HEK293 (cell line): ENCODE data around the gene TSC2.
"Not testable (repeated sequence)": the region's sequence is repeated elsewhere in the genome, so short reads cannot be mapped to it uniquely, and the experiment has no call there.

Source experiments
- CTCF ChIA-PET: fragments of 350-600 bp; formaldehyde crosslinking; extraction: SDS; loops from one replicate; lab custom pipeline; 2021; ENCODE audit warnings: antibody characterized with exemption; lab: Yijun Ruan, JAX
- POLR2A ChIA-PET: fragments of 300-600 bp; formaldehyde crosslinking; extraction: SDS; loops from one replicate; lab custom pipeline; 2020; ENCODE audit warnings: antibody characterized with exemption, inconsistent platforms; lab: Yijun Ruan, JAX
- H3K27ac ChIP-seq: fragments of 200-500 bp; sonication (Bioruptor generic); 2 replicates; pipeline ENCODE4 v1.5.1; 2014; ENCODE audit warnings: low read depth, low read length, control low read depth, inconsistent platforms; ENCODE audit errors: extremely low read depth
- H3K36me3 ChIP-seq, 2 experiments: fragments of 200-500 bp in 1 of 2; sonication (Bioruptor generic) in 1 of 2; 1 replicate in 1 of 2; 2 replicates in 1 of 2; pipeline ENCODE4 v1.5.1; 2014 to 2017; ENCODE audit warnings: inconsistent platforms in 2 of 2, low read length in 2 of 2; ENCODE audit not compliant: control insufficient read depth in 2 of 2, insufficient read depth in 1 of 2
- H3K4me1 ChIP-seq: fragments of 200-500 bp; sonication (Bioruptor generic); 2 replicates; pipeline ENCODE4 v1.5.1; 2014; ENCODE audit warnings: mild to moderate bottlenecking, low read length, inconsistent platforms; ENCODE audit not compliant: control insufficient read depth, insufficient read depth
- H3K4me3 ChIP-seq: 2 replicates; pipeline ENCODE4 v1.5.1; 2011; ENCODE audit warnings: low read depth, mild to moderate bottlenecking, control low read depth, low read length, moderate library complexity
- H3K9me3 ChIP-seq: fragments of 200-500 bp; sonication (Bioruptor generic); 2 replicates; pipeline ENCODE4 v1.5.1; 2014; ENCODE audit warnings: low read depth, low read length, inconsistent platforms; ENCODE audit not compliant: control insufficient read depth, insufficient read depth
- GLI2 ChIP-seq: fragments of 450-650 bp; formaldehyde crosslinking; IDR thresholded peaks from 2 replicates; pipeline ENCODE4; 2017; ENCODE audit warnings: missing biosample characterization, missing genetic modification characterization, low read depth, borderline replicate concordance
- GLIS2 ChIP-seq: fragments of 450-650 bp; formaldehyde crosslinking; IDR thresholded peaks from 2 replicates; pipeline ENCODE4 v1.5.1; 2016; ENCODE audit warnings: missing biosample characterization, missing genetic modification characterization
- PRDM1 ChIP-seq: fragments of 450-650 bp; formaldehyde crosslinking; IDR thresholded peaks from 2 replicates; pipeline ENCODE4; 2016; ENCODE audit warnings: missing biosample characterization, missing genetic modification characterization
- ZEB2 ChIP-seq: fragments of 450-650 bp; formaldehyde crosslinking; IDR thresholded peaks from 2 replicates; pipeline ENCODE4 v1.5.1; 2016; ENCODE audit warnings: missing biosample characterization, missing genetic modification characterization
- ZNF132 ChIP-seq: fragments of 450-650 bp; formaldehyde crosslinking; IDR thresholded peaks from 2 replicates; pipeline ENCODE4 v1.5.1; 2017; ENCODE audit warnings: missing biosample characterization, missing genetic modification characterization, borderline replicate concordance
- ZNF140 ChIP-seq: fragments of 450-650 bp; formaldehyde crosslinking; IDR thresholded peaks from 2 replicates; pipeline ENCODE4 v1.5.1; 2016; ENCODE audit warnings: missing biosample characterization, missing genetic modification characterization
- ZNF785 ChIP-seq: fragments of 450-650 bp; formaldehyde crosslinking; IDR thresholded peaks from 2 replicates; pipeline ENCODE4 v1.5.1; 2016; ENCODE audit warnings: missing biosample characterization, missing genetic modification characterization
- TF ChIP-seq, protein P1 (sequence below): fragments of 450-650 bp; formaldehyde crosslinking; IDR thresholded peaks from 2 replicates; pipeline ENCODE4 v1.5.1; 2016; ENCODE audit warnings: missing biosample characterization, missing genetic modification characterization
- TF ChIP-seq, protein P2 (sequence below): fragments of 450-650 bp; formaldehyde crosslinking; IDR thresholded peaks from 2 replicates; pipeline ENCODE4 v1.5.1; 2016; ENCODE audit warnings: missing biosample characterization, missing genetic modification characterization
- TF ChIP-seq, protein P3 (sequence below): fragments of 450-650 bp; formaldehyde crosslinking; IDR thresholded peaks from 2 replicates; pipeline ENCODE4 v1.5.1; 2017; ENCODE audit warnings: missing biosample characterization, missing genetic modification characterization
- TF ChIP-seq, protein P4 (sequence below): fragments of 450-650 bp; formaldehyde crosslinking; IDR thresholded peaks from 2 replicates; pipeline ENCODE4 v1.5.1; 2016; ENCODE audit warnings: missing biosample characterization, missing genetic modification characterization
- TF ChIP-seq, protein P5 (sequence below): fragments of 450-650 bp; formaldehyde crosslinking; IDR thresholded peaks from 2 replicates; pipeline ENCODE4 v1.5.1; 2016; ENCODE audit warnings: missing biosample characterization, missing genetic modification characterization
- TF ChIP-seq, protein P6 (sequence below): fragments of 450-650 bp; formaldehyde crosslinking; IDR thresholded peaks from 2 replicates; pipeline ENCODE4 v1.5.1; 2016; ENCODE audit warnings: missing biosample characterization, missing genetic modification characterization

The TSC2 gene

DNA sequence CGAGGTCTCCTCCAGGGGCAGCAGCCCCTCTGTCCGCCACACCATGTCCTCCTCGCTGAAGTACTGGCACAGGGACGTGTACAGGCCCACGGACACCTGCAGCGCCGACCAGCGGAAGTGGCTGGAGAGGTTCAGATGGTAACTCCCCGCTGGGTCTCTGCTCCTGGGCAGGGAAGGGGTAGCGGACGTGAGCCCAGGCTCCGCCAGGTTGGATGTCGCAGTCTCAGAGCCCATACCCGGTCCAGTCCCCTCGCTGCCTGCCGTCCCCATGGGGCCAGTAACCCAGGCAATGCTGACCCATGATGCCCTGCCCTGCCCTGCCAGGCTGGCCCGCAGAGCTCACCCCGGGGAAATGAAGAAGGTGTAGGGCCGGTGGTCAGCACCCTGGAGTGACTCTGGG is 54.7 kb downstream of the TSC2 start:
- no peak overlapping the region for H3K27ac ChIP-seq
- ChIA-PET CTCF (no interaction called here), POLR2A (no interaction called here)
- no peaks in the 10 kb centered on the region for H3K4me1 ChIP-seq
- H3K9me3 ChIP-seq = no peaks in the 10 kb centered on the region
- H3K4me3 ChIP-seq = no peak overlapping the region
- TF ChIP-seq, protein P1, sequence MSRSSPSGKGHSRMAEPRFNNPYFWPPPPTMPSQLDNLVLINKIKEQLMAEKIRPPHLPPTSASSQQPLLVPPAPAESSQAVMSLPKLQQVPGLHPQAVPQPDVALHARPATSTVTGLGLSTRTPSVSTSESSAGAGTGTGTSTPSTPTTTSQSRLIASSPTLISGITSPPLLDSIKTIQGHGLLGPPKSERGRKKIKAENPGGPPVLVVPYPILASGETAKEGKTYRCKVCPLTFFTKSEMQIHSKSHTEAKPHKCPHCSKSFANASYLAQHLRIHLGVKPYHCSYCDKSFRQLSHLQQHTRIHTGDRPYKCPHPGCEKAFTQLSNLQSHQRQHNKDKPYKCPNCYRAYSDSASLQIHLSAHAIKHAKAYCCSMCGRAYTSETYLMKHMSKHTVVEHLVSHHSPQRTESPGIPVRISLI (tag by site-specific recombination) = no peak
- TF ChIP-seq ZNF140 (tag by site-specific recombination) (no peak), GLI2 (no peak), ZNF132 (tag by site-specific recombination) (no peak), PRDM1 (no peak), GLIS2 (tag by site-specific recombination) (no peak), ZNF785 (no peak), ZEB2 (tag by site-specific recombination) (no peak)
- TF ChIP-seq, protein P2, sequence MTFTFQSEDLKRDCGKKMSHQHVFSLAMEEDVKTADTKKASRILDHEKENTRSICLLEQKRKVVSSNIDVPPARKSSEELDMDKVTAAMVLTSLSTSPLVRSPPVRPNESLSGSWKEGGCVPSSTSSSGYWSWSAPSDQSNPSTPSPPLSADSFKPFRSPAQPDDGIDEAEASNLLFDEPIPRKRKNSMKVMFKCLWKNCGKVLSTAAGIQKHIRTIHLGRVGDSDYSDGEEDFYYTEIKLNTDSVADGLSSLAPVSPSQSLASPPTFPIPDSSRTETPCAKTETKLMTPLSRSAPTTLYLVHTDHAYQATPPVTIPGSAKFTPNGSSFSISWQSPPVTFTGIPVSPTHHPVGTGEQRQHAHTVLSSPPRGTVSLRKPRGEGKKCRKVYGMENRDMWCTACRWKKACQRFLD = no peak
- TF ChIP-seq, protein P3, sequence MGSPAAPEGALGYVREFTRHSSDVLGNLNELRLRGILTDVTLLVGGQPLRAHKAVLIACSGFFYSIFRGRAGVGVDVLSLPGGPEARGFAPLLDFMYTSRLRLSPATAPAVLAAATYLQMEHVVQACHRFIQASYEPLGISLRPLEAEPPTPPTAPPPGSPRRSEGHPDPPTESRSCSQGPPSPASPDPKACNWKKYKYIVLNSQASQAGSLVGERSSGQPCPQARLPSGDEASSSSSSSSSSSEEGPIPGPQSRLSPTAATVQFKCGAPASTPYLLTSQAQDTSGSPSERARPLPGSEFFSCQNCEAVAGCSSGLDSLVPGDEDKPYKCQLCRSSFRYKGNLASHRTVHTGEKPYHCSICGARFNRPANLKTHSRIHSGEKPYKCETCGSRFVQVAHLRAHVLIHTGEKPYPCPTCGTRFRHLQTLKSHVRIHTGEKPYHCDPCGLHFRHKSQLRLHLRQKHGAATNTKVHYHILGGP = no peak
- TF ChIP-seq, protein P4, sequence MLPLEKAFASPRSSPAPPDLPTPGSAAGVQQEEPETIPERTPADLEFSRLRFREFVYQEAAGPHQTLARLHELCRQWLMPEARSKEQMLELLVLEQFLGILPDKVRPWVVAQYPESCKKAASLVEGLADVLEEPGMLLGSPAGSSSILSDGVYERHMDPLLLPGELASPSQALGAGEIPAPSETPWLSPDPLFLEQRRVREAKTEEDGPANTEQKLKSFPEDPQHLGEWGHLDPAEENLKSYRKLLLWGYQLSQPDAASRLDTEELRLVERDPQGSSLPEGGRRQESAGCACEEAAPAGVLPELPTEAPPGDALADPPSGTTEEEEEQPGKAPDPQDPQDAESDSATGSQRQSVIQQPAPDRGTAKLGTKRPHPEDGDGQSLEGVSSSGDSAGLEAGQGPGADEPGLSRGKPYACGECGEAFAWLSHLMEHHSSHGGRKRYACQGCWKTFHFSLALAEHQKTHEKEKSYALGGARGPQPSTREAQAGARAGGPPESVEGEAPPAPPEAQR = no peak
- TF ChIP-seq, protein P5, sequence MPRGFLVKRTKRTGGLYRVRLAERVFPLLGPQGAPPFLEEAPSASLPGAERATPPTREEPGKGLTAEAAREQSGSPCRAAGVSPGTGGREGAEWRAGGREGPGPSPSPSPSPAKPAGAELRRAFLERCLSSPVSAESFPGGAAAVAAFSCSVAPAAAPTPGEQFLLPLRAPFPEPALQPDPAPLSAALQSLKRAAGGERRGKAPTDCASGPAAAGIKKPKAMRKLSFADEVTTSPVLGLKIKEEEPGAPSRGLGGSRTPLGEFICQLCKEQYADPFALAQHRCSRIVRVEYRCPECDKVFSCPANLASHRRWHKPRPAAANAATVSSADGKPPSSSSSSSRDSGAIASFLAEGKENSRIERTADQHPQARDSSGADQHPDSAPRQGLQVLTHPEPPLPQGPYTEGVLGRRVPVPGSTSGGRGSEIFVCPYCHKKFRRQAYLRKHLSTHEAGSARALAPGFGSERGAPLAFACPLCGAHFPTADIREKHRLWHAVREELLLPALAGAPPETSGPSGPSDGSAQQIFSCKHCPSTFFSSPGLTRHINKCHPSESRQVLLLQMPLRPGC (tag by site-specific recombination) = no peak
- TF ChIP-seq, protein P6, sequence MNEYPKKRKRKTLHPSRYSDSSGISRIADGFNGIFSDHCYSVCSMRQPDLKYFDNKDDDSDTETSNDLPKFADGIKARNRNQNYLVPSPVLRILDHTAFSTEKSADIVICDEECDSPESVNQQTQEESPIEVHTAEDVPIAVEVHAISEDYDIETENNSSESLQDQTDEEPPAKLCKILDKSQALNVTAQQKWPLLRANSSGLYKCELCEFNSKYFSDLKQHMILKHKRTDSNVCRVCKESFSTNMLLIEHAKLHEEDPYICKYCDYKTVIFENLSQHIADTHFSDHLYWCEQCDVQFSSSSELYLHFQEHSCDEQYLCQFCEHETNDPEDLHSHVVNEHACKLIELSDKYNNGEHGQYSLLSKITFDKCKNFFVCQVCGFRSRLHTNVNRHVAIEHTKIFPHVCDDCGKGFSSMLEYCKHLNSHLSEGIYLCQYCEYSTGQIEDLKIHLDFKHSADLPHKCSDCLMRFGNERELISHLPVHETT (tag by site-specific recombination) = no peak
- H3K36me3 ChIP-seq = peaks cover 0 to 29% of the 10 kb centered on the region in 2 experiments; a peak in 1 of 3 replicates

DNA sequence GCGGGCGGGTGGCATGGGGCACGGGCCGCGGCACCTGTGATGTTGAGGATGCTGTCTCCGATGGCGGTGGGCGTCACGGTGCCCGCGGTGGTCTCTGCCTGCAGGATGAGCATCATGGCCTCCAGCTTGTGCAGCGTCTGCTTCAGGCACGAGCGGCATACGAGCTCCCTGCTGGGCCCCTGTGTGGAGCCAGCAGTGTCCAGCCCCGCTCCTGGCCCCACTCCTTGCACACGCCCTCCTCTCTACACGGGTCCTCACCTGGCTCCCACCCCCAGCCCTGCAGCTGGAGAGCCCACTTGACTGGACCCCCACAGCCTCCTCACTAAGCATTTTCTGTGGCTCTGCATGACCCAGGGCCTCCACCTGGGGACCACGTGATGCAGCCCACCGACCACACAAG is 56.7 kb downstream of the TSC2 start:
- H3K9me3 ChIP-seq, H3K27ac ChIP-seq, POLR2A ChIA-PET, H3K4me1 ChIP-seq, H3K4me3 ChIP-seq, CTCF ChIA-PET: not testable (repeated sequence)
- peaks cover 0 to 35% of the 10 kb centered on the region in 2 experiments; a peak in 1 of 3 replicates for H3K36me3 ChIP-seq

DNA sequence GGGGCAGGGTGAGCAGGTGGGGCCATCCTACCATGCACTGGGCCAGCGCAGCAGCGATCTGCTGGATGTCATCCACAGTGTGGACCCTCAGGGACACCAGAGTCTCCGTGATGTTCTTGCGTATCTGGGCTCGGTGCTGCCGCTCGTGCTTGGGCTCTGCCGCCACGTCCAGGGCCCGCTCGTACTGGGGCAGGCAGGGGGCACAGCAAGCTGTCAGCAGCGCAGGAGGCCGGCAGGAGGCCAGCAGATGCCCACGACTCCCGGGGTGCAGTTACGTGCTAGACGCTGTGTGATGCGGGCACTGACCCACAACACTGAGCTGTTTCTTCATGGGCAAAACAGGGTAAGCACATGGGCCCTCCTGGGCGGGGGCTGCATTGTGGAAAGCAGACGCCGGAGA is 57.5 kb downstream of the TSC2 start:
- H3K36me3 ChIP-seq = peaks cover 0 to 32% of the 10 kb centered on the region in 2 experiments; a peak in 1 of 3 replicates
- H3K4me1 ChIP-seq, H3K4me3 ChIP-seq, POLR2A ChIA-PET, H3K9me3 ChIP-seq, H3K27ac ChIP-seq: not testable (repeated sequence)
- CTCF ChIA-PET = interaction anchor here (0.8 kb wide), 1 partner anchor 35 kb away, joined by 3 read pairs; no protein-coding TSS in a partner anchor
